Cerebellar nuclear complex (tissue), 1 donor: ENCODE measurements around the gene YOD1.

Experiments used
- DNase-seq, 2 experiments: peaks; one replicate each; lab custom pipeline; 2025; lab: John Stamatoyannopoulos, UW

Gene YOD1

DNA sequence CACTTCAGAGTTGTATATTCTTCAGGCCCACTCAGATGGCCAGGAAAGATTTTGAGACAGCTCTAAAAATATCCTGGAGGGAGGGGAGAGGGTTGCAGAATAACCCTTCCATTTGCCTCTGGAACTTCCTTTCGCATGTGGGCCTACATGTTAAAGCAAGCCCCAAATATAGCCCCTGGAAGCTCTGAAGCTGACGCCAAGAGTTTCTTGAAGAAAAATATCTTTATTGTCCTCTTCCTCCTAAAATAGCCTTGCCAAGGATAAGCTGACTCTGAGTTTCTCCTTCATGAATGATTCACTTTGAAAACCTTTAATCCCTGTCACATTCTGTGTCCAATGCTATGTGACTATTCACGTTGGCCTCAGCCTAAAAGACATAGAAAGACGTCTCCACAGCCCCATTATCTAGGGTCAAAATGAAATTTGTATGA, 24.9 kb downstream of the YOD1 start:
- no peak for DNase-seq

GRCh38 chr1:207025146-207025880, 25.7 kb downstream of the YOD1 start:
- DNase-seq, result no peak

DNA sequence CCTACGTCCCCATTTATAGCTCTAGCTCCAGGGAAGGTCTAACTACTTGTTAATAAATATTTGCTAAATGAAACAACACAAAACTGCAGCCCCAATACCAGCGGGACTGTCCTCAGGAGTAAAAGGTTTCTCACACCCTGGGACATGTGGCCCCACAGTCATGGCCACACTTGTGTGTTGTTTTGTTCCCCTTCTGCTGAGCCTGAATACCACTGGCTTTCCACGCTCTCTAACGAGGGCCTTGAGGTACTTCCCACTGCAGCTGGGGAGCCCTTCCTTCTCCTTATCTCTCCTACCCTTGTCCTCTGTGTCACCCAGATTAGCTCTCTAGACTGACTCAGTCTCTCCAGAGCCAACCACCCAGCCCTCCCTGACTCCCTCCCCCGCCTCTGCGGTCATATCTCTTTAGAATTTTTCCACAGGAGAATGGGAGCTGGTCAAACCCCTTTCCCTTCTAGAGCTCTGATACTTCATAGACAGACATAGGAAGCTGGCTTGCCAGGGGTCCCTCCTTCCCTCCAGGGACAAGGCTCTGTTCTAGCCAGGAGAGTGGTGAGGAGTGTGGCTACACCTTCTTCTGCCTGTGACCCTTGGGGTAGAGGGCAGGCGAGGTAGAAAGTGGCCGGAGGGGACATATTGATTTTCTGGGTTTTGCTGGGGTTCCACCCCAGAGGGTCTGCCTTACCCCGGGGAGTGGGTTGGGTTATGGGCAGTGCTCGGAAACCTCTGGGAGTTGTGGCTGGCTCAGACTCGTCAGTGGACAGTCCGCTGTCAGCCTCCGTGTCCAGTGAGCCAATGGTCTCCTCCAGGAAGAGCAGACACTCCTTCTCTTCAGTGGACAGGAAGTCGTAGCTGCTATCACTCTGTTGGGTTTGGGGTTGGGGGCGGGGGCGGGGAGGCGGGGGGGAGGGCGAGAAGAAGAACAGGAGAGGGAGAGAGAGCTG, 26.5 kb downstream of the YOD1 start:
- DNase-seq, result no peak

DNA sequence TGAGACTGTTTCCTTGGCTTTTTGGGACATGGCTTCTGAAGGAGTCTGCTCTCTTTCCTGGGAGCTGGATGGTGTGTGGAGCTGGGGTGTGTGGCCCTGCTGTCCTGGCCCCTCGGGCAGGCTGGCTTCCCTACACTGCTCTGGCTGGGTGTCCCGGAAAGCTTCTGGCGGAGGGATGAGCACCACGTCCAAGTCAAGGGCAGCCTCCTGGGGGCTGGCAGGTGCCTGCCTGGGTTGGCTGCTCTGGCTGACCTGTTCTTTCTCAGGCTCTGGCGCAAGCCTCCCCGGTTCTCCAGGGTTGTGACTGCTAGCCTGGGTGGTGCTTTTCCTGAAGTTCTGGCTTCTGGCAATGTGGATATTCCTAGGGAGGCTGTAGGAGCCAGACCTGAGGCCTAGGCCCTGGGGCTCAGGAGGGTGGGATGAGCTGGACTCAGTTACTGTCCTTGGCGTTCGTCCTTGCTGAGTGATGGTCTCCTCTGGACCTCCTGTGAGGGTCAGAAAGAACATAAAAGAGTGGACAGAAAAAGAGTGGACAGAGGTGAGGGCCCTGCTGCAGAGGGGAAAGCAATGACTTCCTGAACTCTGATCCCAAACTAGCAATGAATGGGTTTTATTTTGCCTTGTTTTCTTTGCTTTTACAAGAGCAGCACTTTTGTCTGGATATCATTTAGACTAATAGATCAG, 27.9 kb downstream of the YOD1 start:
- no peak for DNase-seq

GRCh38 chr1:207021876-207022596, 29.0 kb downstream of the YOD1 start:
- no peak for DNase-seq

- DNase-seq, result no peak
Measured at GRCh38 chr1:207021139-207021861, 29.7 kb downstream of the YOD1 start.

DNA sequence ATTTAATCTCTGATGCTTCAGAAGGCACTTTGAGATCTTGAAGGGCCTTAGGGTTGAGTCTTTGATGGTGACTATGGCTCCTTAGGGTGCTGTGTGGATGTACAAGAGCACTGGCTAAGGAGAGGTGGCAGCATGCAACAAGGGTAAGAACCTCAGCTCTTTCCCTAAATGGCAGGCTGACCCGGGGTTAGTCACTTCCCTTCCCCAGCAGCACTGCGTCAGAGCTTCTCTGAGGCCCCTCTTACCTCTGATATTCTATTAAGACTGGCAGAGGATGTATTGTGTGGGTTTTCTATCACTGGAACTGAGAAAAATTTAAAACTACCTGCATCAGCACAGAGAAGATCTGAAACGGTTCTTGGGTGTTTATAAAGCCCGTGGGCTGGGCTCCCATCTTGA, 30.3 kb downstream of the YOD1 start:
- DNase-seq, result no peak

GRCh38 chr1:207020065-207020708, 30.8 kb downstream of the YOD1 start:
- DNase-seq, result no peak

DNA sequence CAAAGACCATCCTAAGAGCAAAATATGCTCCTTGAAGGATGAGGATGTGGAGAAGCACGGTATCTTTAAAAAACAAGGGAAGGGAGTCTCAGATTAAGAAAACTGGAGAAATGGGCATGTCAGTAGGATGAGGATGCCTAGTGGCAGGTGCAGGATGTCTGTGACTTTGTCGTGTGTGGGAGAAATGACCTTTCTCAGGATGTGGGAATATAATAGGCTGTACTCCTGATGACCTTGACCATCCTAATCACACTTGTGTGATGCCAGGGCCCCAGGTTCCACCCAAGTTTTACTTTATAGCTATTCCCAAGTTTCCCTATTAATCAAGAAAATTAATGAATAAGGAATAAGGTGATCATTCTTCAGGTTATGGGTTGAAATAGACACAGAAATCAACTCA, 31.3 kb downstream of the YOD1 start:
- no peak for DNase-seq

DNA sequence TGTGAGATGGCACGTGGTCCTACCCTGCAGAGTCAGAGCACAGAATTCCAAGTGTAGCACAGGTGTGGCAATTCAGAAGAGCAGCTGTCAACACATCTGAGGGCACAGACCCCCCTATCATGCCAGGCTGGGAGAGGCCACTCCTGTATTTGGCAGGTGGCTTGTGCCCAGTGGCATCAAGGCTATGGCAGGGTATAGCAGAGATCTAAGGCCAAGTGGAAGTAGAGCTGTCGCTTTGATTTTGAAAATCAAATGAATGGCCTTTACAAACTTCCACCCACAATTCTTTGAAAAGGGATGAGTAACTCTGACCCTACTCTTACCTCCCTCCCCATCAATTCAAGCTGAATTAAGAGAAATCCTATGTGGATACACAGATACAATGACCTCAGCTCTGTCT, 31.8 kb downstream of the YOD1 start:
- no peak for DNase-seq

- DNase-seq, result no peak
Measured at GRCh38 chr1:207018707-207019106, 32.3 kb downstream of the YOD1 start.

DNA sequence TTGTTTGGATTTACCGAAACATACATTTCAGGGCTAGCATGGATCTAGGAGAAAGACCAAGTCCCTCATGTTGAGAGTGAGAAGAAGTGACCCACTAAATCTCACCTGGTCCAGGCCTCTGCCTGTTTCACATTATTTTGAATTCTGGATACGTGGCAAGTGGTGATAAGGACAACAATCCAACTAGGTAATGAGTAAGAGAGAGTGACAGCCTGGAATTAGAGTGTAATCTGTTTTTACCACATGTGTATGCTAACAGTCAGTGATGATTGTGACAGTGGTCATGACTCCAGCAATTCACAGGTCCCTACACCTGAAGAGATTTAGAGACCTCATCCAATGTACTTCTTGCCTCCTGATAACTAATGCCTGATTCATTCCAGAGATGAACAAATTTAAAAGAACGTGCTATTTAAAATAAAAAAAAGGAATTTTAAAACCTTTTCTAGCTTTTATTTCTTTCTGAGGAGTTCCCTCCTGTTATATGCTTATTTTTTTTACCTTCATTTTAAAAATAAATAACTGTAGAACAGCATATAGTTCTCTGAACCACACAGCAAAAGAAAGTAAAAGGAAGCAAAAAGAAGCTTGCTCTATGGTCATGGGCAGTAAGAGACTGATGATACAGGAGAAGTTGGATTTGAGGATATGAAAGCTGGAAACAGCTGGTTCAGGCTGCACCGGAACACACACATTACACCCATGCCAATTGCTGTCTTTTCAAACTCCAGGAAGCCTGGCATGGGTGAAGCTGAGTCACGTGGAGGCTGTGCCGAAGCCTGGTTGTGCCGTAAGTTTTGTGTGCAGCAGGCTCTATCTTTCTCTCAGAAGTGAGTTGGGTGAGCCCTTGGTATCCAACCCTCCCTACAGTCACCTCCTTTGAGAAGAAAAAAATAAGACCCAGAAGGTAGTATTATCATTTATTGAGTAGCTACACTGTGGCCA, 33.1 kb downstream of the YOD1 start:
- DNase-seq, result no peak

- DNase-seq, result no peak
Measured at GRCh38 chr1:207015791-207016190, 35.2 kb downstream of the YOD1 start.

GRCh38 chr1:207014728-207015127, 36.3 kb downstream of the YOD1 start:
- DNase-seq, result no peak

- DNase-seq, result no peak
Measured at GRCh38 chr1:207013321-207014085, 37.5 kb downstream of the YOD1 start.

DNA sequence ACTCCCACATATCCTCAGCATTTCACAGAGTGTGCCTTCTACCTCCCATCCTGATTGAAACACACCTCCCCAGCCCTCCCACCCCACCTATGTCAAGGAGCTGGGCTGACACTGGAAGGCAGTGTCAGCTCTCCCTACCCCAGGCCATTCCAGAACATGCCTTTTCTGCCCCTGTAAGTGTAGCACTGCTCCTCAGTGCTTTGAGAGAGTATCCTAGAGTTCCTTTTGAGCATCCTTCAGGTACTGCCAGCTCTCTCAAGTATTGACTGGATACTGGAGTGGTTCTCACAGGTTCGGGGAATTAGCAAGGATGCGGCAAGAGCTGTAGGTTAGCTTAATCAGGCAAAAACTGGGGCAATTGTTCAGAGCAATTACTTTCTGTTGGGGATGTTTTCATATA, 40.3 kb downstream of the YOD1 start:
- DNase-seq, result no peak

- DNase-seq, result no peak
Measured at GRCh38 chr1:207009945-207010344, 41.1 kb downstream of the YOD1 start.

DNA sequence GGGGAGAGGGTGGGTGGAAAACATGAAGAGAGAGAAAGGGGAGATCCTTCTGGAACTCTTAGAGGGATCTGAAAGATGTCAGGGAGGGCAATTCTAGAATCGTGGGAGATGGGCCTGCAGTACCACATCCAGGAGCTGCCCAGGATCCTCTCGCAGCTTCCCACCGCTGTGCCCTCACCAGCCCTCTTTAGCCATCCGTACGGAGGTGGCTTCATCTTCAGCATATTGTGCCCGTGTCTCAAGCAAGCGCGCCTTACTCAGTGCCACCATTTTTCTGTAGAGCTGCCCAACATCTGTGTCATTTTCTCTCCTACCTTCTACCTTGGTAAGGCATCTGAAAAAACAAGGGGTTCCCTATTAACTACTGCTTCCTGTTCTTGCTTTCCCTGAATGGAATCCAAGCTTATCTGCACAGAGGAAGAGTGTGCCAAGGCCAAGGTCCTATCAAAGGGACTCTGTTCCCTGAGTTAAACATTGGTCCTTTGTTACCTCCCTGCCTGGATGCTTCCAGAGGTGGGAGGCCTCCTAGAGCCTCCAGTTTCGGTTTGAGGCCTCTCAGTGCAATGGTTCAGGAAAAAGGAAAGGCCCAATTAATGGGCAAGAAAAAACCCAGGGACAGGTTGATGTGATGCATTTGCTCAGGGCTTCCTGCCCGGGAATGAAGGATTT, 41.7 kb downstream of the YOD1 start:
- DNase-seq, result no peak
